Dendritic cell treated with granulocyte-macrophage colony-stimulating factor and Interleukin-4, amounts not matched to agents 40 ng/mL and 50 ng/mL, for 4 days (primary cell): Measurements from ENCODE around the gene CUL3.
"Not testable (repeated sequence)": the region's sequence is repeated elsewhere in the genome, so short reads cannot be mapped to it uniquely, and the experiment has no call there.

Experiments
- H3K27ac Mint-ChIP-seq: one replicate; pipeline ENCODE4 v1.8.0; 2022; ENCODE audit warnings: mild to moderate bottlenecking, mixed read lengths
- H3K27me3 Mint-ChIP-seq: one replicate; pipeline ENCODE4 v1.8.0; 2022; ENCODE audit warnings: mild to moderate bottlenecking, mixed read lengths
- H3K36me3 Mint-ChIP-seq: one replicate; pipeline ENCODE4 v1.8.0; 2022; ENCODE audit warnings: low read depth, mixed read lengths
- H3K4me1 Mint-ChIP-seq: one replicate; pipeline ENCODE4 v1.8.0; 2022; ENCODE audit warnings: low read depth, mixed read lengths
- H3K4me3 Mint-ChIP-seq: one replicate; pipeline ENCODE4 v1.8.0; 2022; ENCODE audit warnings: mild to moderate bottlenecking, moderate library complexity, mixed read lengths
- H3K9me3 Mint-ChIP-seq: one replicate; pipeline ENCODE4 v1.8.0; 2022; ENCODE audit warnings: mixed read lengths
- intact Hi-C: fragments of 100-400 bp; cut with micrococcal nuclease; formaldehyde crosslinking; loops from one replicate; pipeline ENCODE4 v1.15.0; 2022

CUL3 gene

GRCh38 chr2:224585211-224586088 is at the start of gene CUL3:
Gene CUL3 (minus strand): TSS chr2:224585363. CDS start chr2:224585009, 354 bp downstream.
- no peaks in the 10 kb centered on the region for H3K27me3 Mint-ChIP-seq
- peaks cover 17% of the 10 kb centered on the region for H3K4me1 Mint-ChIP-seq
- H3K4me3 Mint-ChIP-seq, result peak within 1 kb of the TSS; percentile 98
- intact Hi-C loops, result loop anchor here (2.0 to 10.0 kb wide), 3 partner anchors 53 to 631 kb away; partner anchors contain the start of gene MRPL44
- H3K36me3 Mint-ChIP-seq, result peaks cover 18% of the 10 kb centered on the region
- no peaks in the 10 kb centered on the region for H3K9me3 Mint-ChIP-seq
- peak within 1 kb of the TSS; percentile 89 for H3K27ac Mint-ChIP-seq

GRCh38 chr2:224630659-224631550 is 45.7 kb upstream of the CUL3 start:
- Mint-ChIP-seq H3K9me3 (no peaks in the 10 kb centered on the region), H3K36me3 (no peaks in the 10 kb centered on the region), H3K27me3 (no peaks in the 10 kb centered on the region), H3K4me1 (no peaks in the 10 kb centered on the region), H3K4me3 (no peak overlapping the region), H3K27ac (no peak overlapping the region)
- intact Hi-C loops, result no loop called here

GRCh38 chr2:224628416-224628815 is 43.3 kb upstream of the CUL3 start:
- H3K4me1 Mint-ChIP-seq, result no peaks in the 10 kb centered on the region
- intact Hi-C loops, result no loop called here
- H3K27ac Mint-ChIP-seq, result no peak overlapping the region
- H3K9me3 Mint-ChIP-seq, result no peaks in the 10 kb centered on the region
- no peaks in the 10 kb centered on the region for H3K36me3 Mint-ChIP-seq
- H3K4me3 Mint-ChIP-seq, result no peak overlapping the region
- H3K27me3 Mint-ChIP-seq, result no peaks in the 10 kb centered on the region

- H3K27ac Mint-ChIP-seq, result no peak overlapping the region
- no peaks in the 10 kb centered on the region for H3K27me3 Mint-ChIP-seq
- no peak overlapping the region for H3K4me3 Mint-ChIP-seq
- no peaks in the 10 kb centered on the region for H3K9me3 Mint-ChIP-seq
- no peaks in the 10 kb centered on the region for H3K36me3 Mint-ChIP-seq
- intact Hi-C loops, result no loop called here
- H3K4me1 Mint-ChIP-seq, result no peaks in the 10 kb centered on the region
Observed at GRCh38 chr2:224626735-224627134, 41.6 kb upstream of the CUL3 start.

- no peak overlapping the region for H3K4me3 Mint-ChIP-seq
- intact Hi-C loops, result no loop called here
- no peaks in the 10 kb centered on the region for H3K9me3 Mint-ChIP-seq
- H3K4me1 Mint-ChIP-seq, result no peaks in the 10 kb centered on the region
- H3K36me3 Mint-ChIP-seq, result no peaks in the 10 kb centered on the region
- H3K27me3 Mint-ChIP-seq, result no peaks in the 10 kb centered on the region
- H3K27ac Mint-ChIP-seq, result no peak overlapping the region
Observed at GRCh38 chr2:224613543-224614286, 28.6 kb upstream of the CUL3 start.

- no peaks in the 10 kb centered on the region for H3K36me3 Mint-ChIP-seq
- H3K4me1 Mint-ChIP-seq, result no peaks in the 10 kb centered on the region
- no peaks in the 10 kb centered on the region for H3K9me3 Mint-ChIP-seq
- H3K27ac Mint-ChIP-seq, result no peak overlapping the region
- no peaks in the 10 kb centered on the region for H3K27me3 Mint-ChIP-seq
- no peak overlapping the region for H3K4me3 Mint-ChIP-seq
- intact Hi-C loops, result no loop called here
Observed at GRCh38 chr2:224612578-224612977, 27.4 kb upstream of the CUL3 start.

GRCh38 chr2:224611938-224612337 is 26.8 kb upstream of the CUL3 start:
- intact Hi-C loops, result no loop called here
- Mint-ChIP-seq H3K36me3 (no peaks in the 10 kb centered on the region), H3K4me1 (no peaks in the 10 kb centered on the region), H3K27me3 (no peaks in the 10 kb centered on the region), H3K9me3 (no peaks in the 10 kb centered on the region), H3K4me3 (no peak overlapping the region), H3K27ac (no peak overlapping the region)

GRCh38 chr2:224608104-224608503 is 22.9 kb upstream of the CUL3 start:
- no peaks in the 10 kb centered on the region for H3K4me1 Mint-ChIP-seq
- no peak overlapping the region for H3K4me3 Mint-ChIP-seq
- H3K27ac Mint-ChIP-seq, result no peak overlapping the region
- intact Hi-C loops, result no loop called here
- no peaks in the 10 kb centered on the region for H3K9me3 Mint-ChIP-seq
- no peaks in the 10 kb centered on the region for H3K36me3 Mint-ChIP-seq
- no peaks in the 10 kb centered on the region for H3K27me3 Mint-ChIP-seq

- H3K27ac Mint-ChIP-seq, H3K36me3 Mint-ChIP-seq, H3K4me1 Mint-ChIP-seq: not testable (repeated sequence)
Observed at GRCh38 chr2:224603746-224604500, 18.8 kb upstream of the CUL3 start.

GRCh38 chr2:224602778-224603375 is 17.7 kb upstream of the CUL3 start:
- intact Hi-C loops, H3K9me3 Mint-ChIP-seq: not testable (repeated sequence)

More at GRCh38 chr2:224603746-224604500, 18.8 kb upstream of the CUL3 start:
- H3K9me3 Mint-ChIP-seq, intact Hi-C loops, H3K4me3 Mint-ChIP-seq, H3K27me3 Mint-ChIP-seq: not testable (repeated sequence)

GRCh38 chr2:224601923-224602322 is 16.8 kb upstream of the CUL3 start:
- Mint-ChIP-seq H3K4me3 (no peak overlapping the region), H3K4me1 (peaks cover 9% of the 10 kb centered on the region), H3K9me3 (no peaks in the 10 kb centered on the region), H3K27me3 (peaks cover 3% of the 10 kb centered on the region), H3K36me3 (no peaks in the 10 kb centered on the region), H3K27ac (no peak overlapping the region)
- intact Hi-C loops, result no loop called here

More at GRCh38 chr2:224602778-224603375, 17.7 kb upstream of the CUL3 start:
- H3K4me1 Mint-ChIP-seq, H3K36me3 Mint-ChIP-seq, H3K27me3 Mint-ChIP-seq: not testable (repeated sequence)
- Mint-ChIP-seq H3K4me3 (peak overlapping the region; percentile 77), H3K27ac (peak overlapping the region; percentile 45)

GRCh38 chr2:224598678-224599077 is 13.5 kb upstream of the CUL3 start:
- intact Hi-C loops, result no loop called here
- no peaks in the 10 kb centered on the region for H3K9me3 Mint-ChIP-seq
- H3K27ac Mint-ChIP-seq, result no peak overlapping the region
- no peaks in the 10 kb centered on the region for H3K36me3 Mint-ChIP-seq
- H3K4me3 Mint-ChIP-seq, result no peak overlapping the region
- H3K27me3 Mint-ChIP-seq, result peaks cover 3% of the 10 kb centered on the region
- peaks cover 9% of the 10 kb centered on the region for H3K4me1 Mint-ChIP-seq

- Mint-ChIP-seq H3K4me3 (no peak overlapping the region), H3K27ac (no peak overlapping the region), H3K9me3 (no peaks in the 10 kb centered on the region), H3K36me3 (no peaks in the 10 kb centered on the region), H3K27me3 (no peaks in the 10 kb centered on the region), H3K4me1 (peaks cover 3% of the 10 kb centered on the region)
- intact Hi-C loops, result no loop called here
Observed at GRCh38 chr2:224596289-224596688, 11.1 kb upstream of the CUL3 start.
